A549 treated with dexamethasone at 1 μM for 4 hours (cell line): ENCODE data around the gene KRTAP6-3. TPM values are rescaled to one million over a fixed set of nuclear protein-coding genes. Genes with fewer than 3 reads are reported as not detected.

Experiments used
- total RNA-seq: library from RNA; stranded (reverse); fragments of 200-300 nt; extraction: Qiagen RNA extraction; gene quantifications from 5 replicates; pipeline ENCODE4 v1.2.3, GENCODE V29; 2022

Gene KRTAP6-3
- total RNA-seq = not detected in 5 replicates

GRCh38 chr21:30592140-30592539, at the start of gene KRTAP6-3:
TSS of gene KRTAP6-3 (plus strand) at chr21:30592440. CDS start at chr21:30592446, 6 bp downstream.

GRCh38 chr21:30561264-30561895, 30.9 kb upstream of the KRTAP6-3 start, which contains the start of gene KRTAP19-7:
TSS of gene KRTAP19-7 (minus strand) at chr21:30561314. CDS start at chr21:30561289, 25 bp downstream.

GRCh38 chr21:30590297-30590696, 1.9 kb upstream of the KRTAP6-3 start, which contains the start of gene KRTAP22-2:
TSS of gene KRTAP22-2 (minus strand) at chr21:30590397.

GRCh38 chr21:30598802-30599201, 6.6 kb downstream of the KRTAP6-3 start, which contains the start of gene KRTAP6-2:
TSS of gene KRTAP6-2 (minus strand) at chr21:30598902. CDS start at chr21:30598874, 28 bp downstream.

GRCh38 chr21:30600787-30601186, 8.5 kb downstream of the KRTAP6-3 start, which contains the start of gene KRTAP22-1:
TSS of gene KRTAP22-1 (plus strand) at chr21:30601087.

GRCh38 chr21:30613836-30614235, 21.6 kb downstream of the KRTAP6-3 start, which contains the start of gene KRTAP6-1:
TSS of gene KRTAP6-1 (minus strand) at chr21:30613930. CDS start at chr21:30613904, 26 bp downstream.

GRCh38 chr21:30616125-30616524, 23.9 kb downstream of the KRTAP6-3 start, which contains the start of gene KRTAP20-1:
TSS of gene KRTAP20-1 (plus strand) at chr21:30616425. CDS start at chr21:30616455, 30 bp downstream.

GRCh38 chr21:30620522-30620921, 28.3 kb downstream of the KRTAP6-3 start, which contains the start of gene KRTAP20-4:
TSS of gene KRTAP20-4 (plus strand) at chr21:30620627.

GRCh38 chr21:30634906-30635305, 42.7 kb downstream of the KRTAP6-3 start, which contains the start of gene KRTAP20-2:
TSS of gene KRTAP20-2 (plus strand) at chr21:30635206. CDS start at chr21:30635264, 58 bp downstream.

GRCh38 chr21:30642564-30642963, 50.3 kb downstream of the KRTAP6-3 start, which contains the start of gene KRTAP20-3:
TSS of gene KRTAP20-3 (plus strand) at chr21:30642864.

Other genes starting within 250 kb of the KRTAP6-3 start
- gene KRTAP23-1, start 243.8 kb upstream of the KRTAP6-3 start, total RNA-seq = not detected in 5 replicates
- gene KRTAP13-2, start 220.2 kb upstream of the KRTAP6-3 start, total RNA-seq = 0.09 TPM in 1 of 5 replicates, not detected in the others
- gene KRTAP13-1, start 196.4 kb upstream of the KRTAP6-3 start, total RNA-seq = not detected in 5 replicates
- gene KRTAP13-3, start 166.5 kb upstream of the KRTAP6-3 start, total RNA-seq = not detected in 5 replicates
- not detected in 5 replicates for gene KRTAP13-4, start 162.2 kb upstream of the KRTAP6-3 start, total RNA-seq
- gene KRTAP15-1, start 152.2 kb upstream of the KRTAP6-3 start, total RNA-seq = not detected in 5 replicates
- not detected in 5 replicates for gene KRTAP19-1, start 112.1 kb upstream of the KRTAP6-3 start, total RNA-seq
- gene KRTAP19-2, start 105.0 kb upstream of the KRTAP6-3 start, total RNA-seq = not detected in 5 replicates
- not detected in 5 replicates for gene KRTAP19-3, start 100.4 kb upstream of the KRTAP6-3 start, total RNA-seq
- not detected in 5 replicates for gene KRTAP19-4, start 95.3 kb upstream of the KRTAP6-3 start, total RNA-seq
- gene KRTAP19-5, start 90.3 kb upstream of the KRTAP6-3 start, total RNA-seq = not detected in 5 replicates
- not detected in 5 replicates for gene KRTAP19-6, start 50.6 kb upstream of the KRTAP6-3 start, total RNA-seq
- gene KRTAP19-7, start 31.1 kb upstream of the KRTAP6-3 start, total RNA-seq = not detected in 5 replicates
- not detected in 5 replicates for gene KRTAP22-2, start 2.0 kb upstream of the KRTAP6-3 start, total RNA-seq
- gene KRTAP6-2, start 6.5 kb downstream of the KRTAP6-3 start, total RNA-seq = not detected in 5 replicates
- gene KRTAP22-1, start 8.6 kb downstream of the KRTAP6-3 start, total RNA-seq = not detected in 5 replicates
- not detected in 5 replicates for gene KRTAP6-1, start 21.5 kb downstream of the KRTAP6-3 start, total RNA-seq
- gene KRTAP20-1, start 24.0 kb downstream of the KRTAP6-3 start, total RNA-seq = not detected in 5 replicates
- not detected in 5 replicates for gene KRTAP20-4, start 28.2 kb downstream of the KRTAP6-3 start, total RNA-seq
- gene KRTAP20-2, start 42.8 kb downstream of the KRTAP6-3 start, total RNA-seq = not detected in 5 replicates
- not detected in 5 replicates for gene KRTAP20-3, start 50.4 kb downstream of the KRTAP6-3 start, total RNA-seq
- not detected in 5 replicates for gene KRTAP21-3, start 126.3 kb downstream of the KRTAP6-3 start, total RNA-seq
- not detected in 5 replicates for gene KRTAP21-2, start 154.8 kb downstream of the KRTAP6-3 start, total RNA-seq
- not detected in 5 replicates for gene KRTAP21-1, start 163.0 kb downstream of the KRTAP6-3 start, total RNA-seq
- not detected in 5 replicates for gene KRTAP8-1, start 220.8 kb downstream of the KRTAP6-3 start, total RNA-seq
- not detected in 5 replicates for gene KRTAP7-1, start 237.3 kb downstream of the KRTAP6-3 start, total RNA-seq